NK-92 treated with Interleukin-12 subunit alpha and Interleukin-12 subunit beta, amount 100 ng/mL, for 24 hours (cell line): ENCODE results near the gene MED13.
"Not testable (repeated sequence)": the region's sequence is repeated elsewhere in the genome, so short reads cannot be mapped to it uniquely, and the experiment has no call there.

ENCODE experiments used
- DNase-seq: peaks from one replicate; lab custom pipeline; 2025; lab: John Stamatoyannopoulos, UW

The MED13 gene

GRCh38 chr17:62058611-62059010, 6.5 kb downstream of the MED13 start:
- no peak for DNase-seq

GRCh38 chr17:62057696-62058095, 7.4 kb downstream of the MED13 start:
- DNase-seq: no peak

- no peak for DNase-seq
Observed at GRCh38 chr17:62052765-62053338, 12.2 kb downstream of the MED13 start.

- DNase-seq: no peak
Observed at GRCh38 chr17:62051053-62051452, 14.0 kb downstream of the MED13 start.

GRCh38 chr17:62049299-62049698, 15.8 kb downstream of the MED13 start:
- DNase-seq: no peak

GRCh38 chr17:62048262-62048661, 16.8 kb downstream of the MED13 start:
- no peak for DNase-seq

GRCh38 chr17:62045517-62045916, 19.6 kb downstream of the MED13 start:
- no peak for DNase-seq

- no peak for DNase-seq
Observed at GRCh38 chr17:62045109-62045508, 20.0 kb downstream of the MED13 start.

GRCh38 chr17:62043602-62044001, 21.5 kb downstream of the MED13 start:
- DNase-seq: no peak

GRCh38 chr17:62043140-62043539, 21.9 kb downstream of the MED13 start:
- DNase-seq: no peak

- DNase-seq: no peak
Observed at GRCh38 chr17:62038248-62038647, 26.8 kb downstream of the MED13 start.

GRCh38 chr17:62033317-62033716, 31.8 kb downstream of the MED13 start:
- DNase-seq: no peak

GRCh38 chr17:62032480-62032879, 32.6 kb downstream of the MED13 start:
- DNase-seq: no peak

GRCh38 chr17:62030264-62030663, 34.8 kb downstream of the MED13 start:
- no peak for DNase-seq

GRCh38 chr17:62024866-62025265, 40.2 kb downstream of the MED13 start:
- no peak for DNase-seq

- DNase-seq: no peak
Observed at GRCh38 chr17:62017912-62018311, 47.2 kb downstream of the MED13 start.

GRCh38 chr17:62017496-62017895, 47.6 kb downstream of the MED13 start:
- DNase-seq: no peak

- no peak for DNase-seq
Observed at GRCh38 chr17:62014526-62014925, 50.6 kb downstream of the MED13 start.

- DNase-seq: no peak
Observed at GRCh38 chr17:62009220-62009619, 55.9 kb downstream of the MED13 start.

GRCh38 chr17:62008294-62008693, 56.8 kb downstream of the MED13 start:
- DNase-seq: no peak

- DNase-seq: no peak
Observed at GRCh38 chr17:62004388-62004787, 60.7 kb downstream of the MED13 start.

GRCh38 chr17:62003141-62003540, 61.9 kb downstream of the MED13 start:
- DNase-seq: not testable (repeated sequence)

- DNase-seq: no peak
Observed at GRCh38 chr17:62001105-62001504, 64.0 kb downstream of the MED13 start.

- DNase-seq: no peak
Observed at GRCh38 chr17:62000186-62000585, 64.9 kb downstream of the MED13 start.

GRCh38 chr17:61998534-61998933, 66.5 kb downstream of the MED13 start:
- DNase-seq: not testable (repeated sequence)
